Skin of body (tissue), 2 donors: ENCODE measurements around the gene SEPTIN5. TPM values are rescaled to one million over a fixed set of nuclear protein-coding genes. Genes with fewer than 3 reads are reported as not detected.

Experiments
- DNase-seq: peaks from one replicate; lab custom pipeline; 2025; lab: John Stamatoyannopoulos, UW
- total RNA-seq: library from RNA; depleted of rRNA; stranded (reverse); fragments of >200 nt; gene quantifications from one replicate; pipeline ENCODE4 v1.2.3, GENCODE V29; 2014

Gene SEPTIN5
- total RNA-seq, 1 donor from 2014 or later = 33.7 TPM

- no peak for DNase-seq
Observed at GRCh38 chr22:19732403-19733113, 18.3 kb downstream of the SEPTIN5 start.

- no peak for DNase-seq
Observed at GRCh38 chr22:19733755-19734154, 19.5 kb downstream of the SEPTIN5 start.

GRCh38 chr22:19734163-19734562 is 19.9 kb downstream of the SEPTIN5 start:
- DNase-seq = no peak

GRCh38 chr22:19734837-19735382 is 20.6 kb downstream of the SEPTIN5 start:
- no peak for DNase-seq

- no peak for DNase-seq
Observed at GRCh38 chr22:19735665-19736510, 21.6 kb downstream of the SEPTIN5 start.

GRCh38 chr22:19737846-19738663 is 23.8 kb downstream of the SEPTIN5 start:
- no peak for DNase-seq

- DNase-seq = no peak
Observed at GRCh38 chr22:19738664-19739447, 24.6 kb downstream of the SEPTIN5 start.

GRCh38 chr22:19739448-19739895 is 25.2 kb downstream of the SEPTIN5 start:
- no peak for DNase-seq

- no peak for DNase-seq
Observed at GRCh38 chr22:19739911-19740449, 25.7 kb downstream of the SEPTIN5 start.

- DNase-seq = no peak
Observed at GRCh38 chr22:19740586-19740985, 26.3 kb downstream of the SEPTIN5 start.

GRCh38 chr22:19741053-19741452 is 26.8 kb downstream of the SEPTIN5 start:
- no peak for DNase-seq

- DNase-seq = no peak
Observed at GRCh38 chr22:19742160-19743066, 28.1 kb downstream of the SEPTIN5 start.

- no peak for DNase-seq
Observed at GRCh38 chr22:19743081-19743480, 28.8 kb downstream of the SEPTIN5 start.

- no peak for DNase-seq
Observed at GRCh38 chr22:19743651-19744050, 29.3 kb downstream of the SEPTIN5 start.

- DNase-seq = no peak
Observed at GRCh38 chr22:19744350-19745006, 30.2 kb downstream of the SEPTIN5 start.

- no peak for DNase-seq
Observed at GRCh38 chr22:19745155-19746101, 31.1 kb downstream of the SEPTIN5 start.

- DNase-seq = no peak
Observed at GRCh38 chr22:19746726-19747125, 32.4 kb downstream of the SEPTIN5 start.

GRCh38 chr22:19747551-19747950 is 33.2 kb downstream of the SEPTIN5 start:
- no peak for DNase-seq
